ENCODE results near the gene ARHGEF35. TPM values are rescaled to one million over a fixed set of nuclear protein-coding genes. Genes with fewer than 3 reads are reported as not detected.
"Not testable (repeated sequence)": the region's sequence is repeated elsewhere in the genome, so short reads cannot be mapped to it uniquely, and the experiment has no call there.

Gene ARHGEF35
- 0.69 TPM for total RNA-seq (ENCODE audit: unreplicated experiment)
- long read RNA-seq = 0 reads

DNA sequence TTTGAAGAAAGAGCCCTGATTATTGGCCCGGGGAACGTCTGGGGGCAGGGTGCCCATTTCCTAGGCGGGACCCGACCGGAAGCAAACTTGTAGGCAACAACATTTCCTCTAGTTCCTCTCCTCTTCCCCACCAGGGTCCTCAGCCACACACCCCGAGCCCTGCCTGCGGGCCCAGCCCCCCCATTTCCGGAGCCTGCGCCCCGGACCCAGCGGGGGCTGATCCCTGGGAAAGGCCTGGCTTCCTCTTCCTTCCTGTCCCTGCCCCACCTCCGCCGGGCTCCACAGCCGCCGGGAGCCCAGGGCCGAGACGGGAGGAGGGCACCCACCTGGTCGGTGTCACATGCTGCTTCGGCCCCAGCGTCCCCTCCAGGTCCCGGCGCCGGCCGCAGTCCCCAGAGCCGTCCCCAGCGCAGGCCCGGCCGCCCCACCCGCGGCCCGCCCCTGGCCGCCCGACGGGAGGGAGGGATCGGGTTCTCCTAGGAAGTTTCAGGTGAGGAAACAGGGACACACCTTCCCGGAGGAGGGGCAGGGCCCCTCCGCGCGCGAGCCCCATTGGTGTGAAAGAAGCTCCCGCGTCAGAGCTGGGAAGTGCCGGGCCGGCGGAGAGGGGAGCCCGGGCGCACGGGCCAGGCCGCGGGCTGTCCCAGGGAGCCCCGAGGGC, at the start of gene ARHGEF35:
Gene ARHGEF35, minus strand, starts transcription at position 622 of the 661 bp plus-strand sequence. CDS start 7,450 bp downstream, outside the sequence.
- peak; percentile 17 for DNase-seq
- not testable (repeated sequence) for H3K27ac Mint-ChIP-seq (ENCODE audit: unreplicated experiment); H3K4me1 Mint-ChIP-seq (ENCODE audit: low read depth, unreplicated experiment); H3K9me3 Mint-ChIP-seq (ENCODE audit: unreplicated experiment); H3K36me3 Mint-ChIP-seq (ENCODE audit: unreplicated experiment); H3K27me3 Mint-ChIP-seq (ENCODE audit: unreplicated experiment); H3K4me3 Mint-ChIP-seq (ENCODE audit: unreplicated experiment)

DNA sequence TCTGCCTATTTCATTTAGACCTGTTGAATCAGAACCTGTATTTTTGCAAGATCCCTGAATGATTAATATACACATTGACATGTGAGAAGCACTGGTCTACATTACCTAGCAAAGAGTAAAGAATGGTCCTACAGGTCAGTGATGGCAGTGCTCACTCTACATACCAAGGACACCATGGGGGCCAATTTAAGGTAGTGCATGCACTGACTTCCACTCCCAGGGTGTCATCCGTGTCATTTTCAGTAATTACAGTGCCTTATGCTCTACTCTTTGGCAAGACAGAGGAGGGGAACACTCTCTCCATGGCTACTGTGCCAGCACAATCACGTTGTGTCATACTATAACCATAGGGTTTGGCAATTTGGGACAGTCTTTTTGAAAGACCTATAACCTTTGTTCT, 49.7 kb upstream of the ARHGEF35 start:
- not testable (repeated sequence) for H3K27me3 Mint-ChIP-seq (ENCODE audit: unreplicated experiment); H3K36me3 Mint-ChIP-seq (ENCODE audit: unreplicated experiment); H3K4me1 Mint-ChIP-seq (ENCODE audit: low read depth, unreplicated experiment); H3K9me3 Mint-ChIP-seq (ENCODE audit: unreplicated experiment); H3K4me3 Mint-ChIP-seq (ENCODE audit: unreplicated experiment); DNase-seq; H3K27ac Mint-ChIP-seq (ENCODE audit: unreplicated experiment)

DNA sequence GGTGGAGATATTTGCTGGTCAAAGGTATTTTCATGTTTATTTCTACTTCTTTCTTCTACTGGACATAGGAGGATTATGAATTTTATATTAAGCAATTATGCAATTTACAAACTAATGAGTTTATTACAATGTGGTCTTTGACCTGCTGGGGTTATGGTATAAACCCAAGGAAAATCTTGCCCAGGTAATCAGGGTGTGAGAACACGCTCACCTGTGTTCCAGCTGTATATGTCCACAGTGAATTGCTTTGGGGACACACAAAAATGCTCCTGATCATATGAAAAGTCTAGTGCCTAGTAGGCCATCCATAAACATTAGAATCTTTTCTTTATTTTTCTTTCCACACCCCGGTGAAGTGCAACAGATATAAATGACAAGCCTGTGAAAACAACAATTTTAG, 43.7 kb upstream of the ARHGEF35 start, which contains the start of gene OR2A42:
Gene OR2A42, minus strand, starts transcription at position 241 of the 400 bp plus-strand sequence. CDS start 6,762 bp downstream, outside the sequence.
- not testable (repeated sequence) for H3K4me1 Mint-ChIP-seq (ENCODE audit: low read depth, unreplicated experiment); H3K9me3 Mint-ChIP-seq (ENCODE audit: unreplicated experiment); H3K27ac Mint-ChIP-seq (ENCODE audit: unreplicated experiment); DNase-seq; H3K36me3 Mint-ChIP-seq (ENCODE audit: unreplicated experiment); H3K27me3 Mint-ChIP-seq (ENCODE audit: unreplicated experiment); H3K4me3 Mint-ChIP-seq (ENCODE audit: unreplicated experiment)

DNA sequence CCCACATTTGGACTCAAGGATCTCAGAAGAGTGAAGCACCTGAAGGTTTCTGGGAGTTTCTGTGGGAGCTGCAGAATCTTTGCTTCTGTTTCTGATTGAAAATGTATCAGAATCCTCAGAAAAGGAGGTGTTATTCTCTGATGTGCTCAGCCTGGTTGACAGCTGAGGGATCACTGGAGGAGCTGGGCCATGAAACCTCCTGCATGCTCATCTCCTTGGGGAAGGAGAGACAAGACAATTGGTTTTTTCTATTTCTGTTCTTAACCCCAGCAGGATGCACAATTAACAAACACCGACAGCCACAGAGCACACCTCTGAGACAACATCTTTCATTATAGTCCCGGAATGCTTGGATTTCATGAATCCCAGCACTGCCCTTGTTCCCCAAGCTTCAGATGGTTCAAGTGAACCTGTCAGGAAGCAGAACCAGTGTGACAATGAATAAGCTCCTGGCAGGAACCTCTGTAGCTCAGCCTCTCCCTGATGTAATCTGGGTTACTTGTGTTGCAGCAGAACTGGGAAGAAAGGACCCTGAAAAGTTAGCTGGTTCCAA, 43.0 kb upstream of the ARHGEF35 start:
- H3K4me3 Mint-ChIP-seq (ENCODE audit: unreplicated experiment); DNase-seq; H3K27me3 Mint-ChIP-seq (ENCODE audit: unreplicated experiment); H3K27ac Mint-ChIP-seq (ENCODE audit: unreplicated experiment); H3K4me1 Mint-ChIP-seq (ENCODE audit: low read depth, unreplicated experiment); H3K36me3 Mint-ChIP-seq (ENCODE audit: unreplicated experiment); H3K9me3 Mint-ChIP-seq (ENCODE audit: unreplicated experiment): not testable (repeated sequence)

DNA sequence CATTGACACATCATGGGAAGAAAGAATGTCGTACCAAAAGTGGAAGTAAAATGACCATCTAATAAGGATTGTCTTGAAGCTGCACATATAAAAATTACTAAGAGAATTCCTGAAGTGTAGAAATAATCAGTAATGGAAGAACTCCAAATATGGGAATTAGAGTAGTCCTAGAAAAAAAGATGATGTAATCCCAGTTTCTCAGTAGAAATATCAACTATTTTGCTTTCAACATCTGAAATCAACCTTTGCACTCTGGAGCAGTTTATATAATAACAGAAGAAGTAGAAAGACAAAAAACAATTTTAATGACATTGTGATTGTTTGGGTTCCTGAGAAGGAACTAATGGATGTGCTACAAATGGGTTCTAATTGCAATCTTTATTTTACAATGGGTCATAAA, 37.4 kb upstream of the ARHGEF35 start:
- not testable (repeated sequence) for H3K4me1 Mint-ChIP-seq (ENCODE audit: low read depth, unreplicated experiment); H3K27me3 Mint-ChIP-seq (ENCODE audit: unreplicated experiment); H3K9me3 Mint-ChIP-seq (ENCODE audit: unreplicated experiment); DNase-seq; H3K36me3 Mint-ChIP-seq (ENCODE audit: unreplicated experiment); H3K4me3 Mint-ChIP-seq (ENCODE audit: unreplicated experiment); H3K27ac Mint-ChIP-seq (ENCODE audit: unreplicated experiment)

DNA sequence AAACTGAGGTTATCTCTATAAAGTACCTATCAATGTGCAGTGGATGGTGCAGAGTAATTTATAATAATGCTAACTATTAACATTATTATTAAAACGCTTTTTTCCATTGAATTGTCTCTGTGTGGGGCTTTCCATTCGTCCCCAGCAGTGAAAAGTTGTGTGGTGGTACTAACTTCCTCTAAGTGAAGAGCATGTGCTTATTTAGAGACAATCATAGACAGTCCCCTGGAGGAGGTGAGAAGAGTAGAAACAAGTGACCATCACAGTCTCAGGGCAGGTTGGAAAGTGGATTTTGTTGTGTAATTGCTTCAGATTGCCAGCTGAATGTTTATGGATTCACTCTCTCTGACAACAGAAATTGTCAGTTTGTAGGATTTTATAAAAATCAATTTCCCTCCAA, 35.4 kb upstream of the ARHGEF35 start:
- H3K27ac Mint-ChIP-seq (ENCODE audit: unreplicated experiment); DNase-seq; H3K4me3 Mint-ChIP-seq (ENCODE audit: unreplicated experiment); H3K9me3 Mint-ChIP-seq (ENCODE audit: unreplicated experiment); H3K27me3 Mint-ChIP-seq (ENCODE audit: unreplicated experiment); H3K36me3 Mint-ChIP-seq (ENCODE audit: unreplicated experiment); H3K4me1 Mint-ChIP-seq (ENCODE audit: low read depth, unreplicated experiment): not testable (repeated sequence)

DNA sequence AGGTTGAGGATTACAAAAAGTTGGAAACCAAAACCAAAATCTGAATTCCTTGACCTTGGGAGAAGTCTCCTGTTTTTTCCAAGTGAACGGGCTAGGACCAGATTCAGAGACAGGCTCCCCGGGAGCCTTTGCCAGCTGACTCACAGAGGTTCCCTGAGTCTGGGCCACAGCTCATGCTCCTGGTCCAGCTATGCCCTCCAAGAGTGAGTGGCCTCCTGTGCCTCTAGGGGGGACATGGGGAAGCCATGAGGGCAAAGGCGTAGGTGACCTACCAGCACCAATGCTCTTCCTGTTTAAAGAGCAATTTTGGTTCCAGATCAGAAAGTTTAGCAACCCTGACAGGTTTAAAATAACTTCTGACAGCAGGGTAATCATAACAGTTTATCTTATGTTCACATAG, 33.2 kb upstream of the ARHGEF35 start:
- not testable (repeated sequence) for H3K27me3 Mint-ChIP-seq (ENCODE audit: unreplicated experiment); H3K9me3 Mint-ChIP-seq (ENCODE audit: unreplicated experiment); DNase-seq; H3K36me3 Mint-ChIP-seq (ENCODE audit: unreplicated experiment); H3K4me1 Mint-ChIP-seq (ENCODE audit: low read depth, unreplicated experiment); H3K27ac Mint-ChIP-seq (ENCODE audit: unreplicated experiment); H3K4me3 Mint-ChIP-seq (ENCODE audit: unreplicated experiment)

DNA sequence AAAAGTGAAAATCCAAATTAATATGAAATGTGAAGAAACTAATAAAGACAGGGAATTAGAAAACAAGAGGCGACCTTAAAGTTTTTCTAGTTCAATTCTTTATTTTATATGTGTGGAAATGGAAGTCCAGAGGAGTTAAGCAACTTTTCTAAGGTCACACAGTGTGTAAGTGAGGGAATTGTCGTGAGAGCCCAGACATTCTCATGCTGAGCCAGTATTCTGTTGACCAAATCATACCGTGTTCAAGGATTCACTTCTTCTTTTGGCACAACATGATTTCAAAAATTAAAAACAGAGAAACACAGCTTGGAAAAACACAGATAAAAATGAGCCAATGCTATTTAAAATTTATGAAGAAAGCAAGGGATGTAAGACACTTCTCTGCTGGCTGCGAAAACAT, 31.2 kb upstream of the ARHGEF35 start:
- not testable (repeated sequence) for H3K27ac Mint-ChIP-seq (ENCODE audit: unreplicated experiment); DNase-seq; H3K4me1 Mint-ChIP-seq (ENCODE audit: low read depth, unreplicated experiment); H3K27me3 Mint-ChIP-seq (ENCODE audit: unreplicated experiment); H3K4me3 Mint-ChIP-seq (ENCODE audit: unreplicated experiment); H3K36me3 Mint-ChIP-seq (ENCODE audit: unreplicated experiment); H3K9me3 Mint-ChIP-seq (ENCODE audit: unreplicated experiment)

DNA sequence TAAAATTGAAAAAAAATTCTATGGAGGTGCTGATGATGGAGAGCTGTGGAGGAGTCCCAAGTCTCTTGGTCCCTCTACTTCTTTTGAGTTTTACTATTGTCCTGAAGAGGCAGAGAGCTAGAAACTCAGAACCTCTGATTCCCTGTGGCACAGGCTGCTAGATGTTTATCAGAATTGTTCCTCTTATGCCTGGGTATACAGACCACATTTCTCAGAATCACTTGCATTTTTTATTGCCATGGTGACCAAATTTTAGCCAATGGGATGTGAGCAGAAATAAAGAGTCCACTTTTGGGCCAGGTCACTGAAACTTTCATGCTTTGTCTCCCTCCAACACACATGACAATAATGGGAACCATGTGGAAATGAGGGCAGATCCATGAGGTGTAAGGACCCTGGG, 28.0 kb upstream of the ARHGEF35 start:
- H3K27ac Mint-ChIP-seq (ENCODE audit: unreplicated experiment); DNase-seq; H3K27me3 Mint-ChIP-seq (ENCODE audit: unreplicated experiment); H3K4me3 Mint-ChIP-seq (ENCODE audit: unreplicated experiment); H3K36me3 Mint-ChIP-seq (ENCODE audit: unreplicated experiment); H3K4me1 Mint-ChIP-seq (ENCODE audit: low read depth, unreplicated experiment); H3K9me3 Mint-ChIP-seq (ENCODE audit: unreplicated experiment): not testable (repeated sequence)

DNA sequence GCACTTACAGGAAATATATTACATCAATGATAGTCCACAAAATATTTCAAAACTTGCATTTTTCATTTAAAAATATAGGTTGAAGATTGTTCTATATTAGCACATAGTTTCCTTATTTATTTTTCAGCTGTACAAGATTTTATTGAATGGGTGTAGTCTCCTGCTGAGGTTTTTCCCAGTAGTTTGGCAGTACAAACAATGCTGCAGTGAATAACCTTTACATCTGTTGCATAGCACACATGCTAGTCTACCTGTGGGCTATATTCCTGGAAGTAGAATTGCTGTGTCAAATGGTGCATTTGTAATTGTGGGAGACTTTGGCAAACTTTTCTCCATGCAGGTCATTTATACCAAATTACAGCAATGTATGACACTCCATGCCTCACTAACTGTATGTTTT, 24.9 kb upstream of the ARHGEF35 start:
- not testable (repeated sequence) for H3K4me3 Mint-ChIP-seq (ENCODE audit: unreplicated experiment); H3K4me1 Mint-ChIP-seq (ENCODE audit: low read depth, unreplicated experiment); H3K27ac Mint-ChIP-seq (ENCODE audit: unreplicated experiment); H3K36me3 Mint-ChIP-seq (ENCODE audit: unreplicated experiment); H3K27me3 Mint-ChIP-seq (ENCODE audit: unreplicated experiment); H3K9me3 Mint-ChIP-seq (ENCODE audit: unreplicated experiment); DNase-seq

DNA sequence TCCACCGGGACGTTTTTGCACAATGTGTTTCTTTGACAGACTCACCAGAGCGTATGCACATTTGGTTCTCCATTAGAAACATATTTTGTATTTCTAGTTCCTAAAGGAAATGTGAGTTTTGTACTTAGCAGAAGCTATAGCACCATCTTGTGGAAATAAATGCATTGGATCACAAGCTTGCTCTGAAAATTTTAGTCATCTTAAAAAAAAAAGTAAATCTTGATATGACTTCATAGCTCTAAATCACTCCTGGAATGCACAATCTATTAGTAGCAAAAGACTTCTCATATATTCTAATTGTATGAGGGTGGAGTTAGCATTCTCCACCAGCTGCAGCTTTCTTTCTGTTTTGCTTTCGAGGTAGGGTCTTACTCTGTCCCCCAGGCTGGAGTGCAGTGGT, 23.5 kb upstream of the ARHGEF35 start:
- not testable (repeated sequence) for DNase-seq; H3K9me3 Mint-ChIP-seq (ENCODE audit: unreplicated experiment); H3K4me1 Mint-ChIP-seq (ENCODE audit: low read depth, unreplicated experiment); H3K36me3 Mint-ChIP-seq (ENCODE audit: unreplicated experiment); H3K27ac Mint-ChIP-seq (ENCODE audit: unreplicated experiment); H3K27me3 Mint-ChIP-seq (ENCODE audit: unreplicated experiment); H3K4me3 Mint-ChIP-seq (ENCODE audit: unreplicated experiment)

DNA sequence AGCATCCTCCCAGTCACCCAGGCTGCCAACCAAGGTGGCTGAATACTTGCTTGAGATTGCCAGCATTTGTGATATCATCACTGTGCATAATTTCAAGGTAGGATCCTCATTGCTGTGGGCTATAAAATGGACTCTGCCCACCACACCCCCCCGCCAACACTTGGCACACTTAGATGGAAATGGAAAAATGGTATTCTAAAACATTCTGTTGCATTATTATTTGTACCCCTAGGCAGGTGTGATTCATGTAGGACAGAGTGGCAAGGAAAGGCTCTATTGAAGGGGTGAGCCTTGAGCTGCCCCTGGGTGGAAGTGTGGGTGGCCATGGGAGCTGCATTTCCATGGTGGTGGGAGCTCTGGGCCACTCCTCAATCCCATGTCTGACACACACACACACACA, 22.9 kb upstream of the ARHGEF35 start:
- H3K27ac Mint-ChIP-seq (ENCODE audit: unreplicated experiment) = not testable (repeated sequence)

DNA sequence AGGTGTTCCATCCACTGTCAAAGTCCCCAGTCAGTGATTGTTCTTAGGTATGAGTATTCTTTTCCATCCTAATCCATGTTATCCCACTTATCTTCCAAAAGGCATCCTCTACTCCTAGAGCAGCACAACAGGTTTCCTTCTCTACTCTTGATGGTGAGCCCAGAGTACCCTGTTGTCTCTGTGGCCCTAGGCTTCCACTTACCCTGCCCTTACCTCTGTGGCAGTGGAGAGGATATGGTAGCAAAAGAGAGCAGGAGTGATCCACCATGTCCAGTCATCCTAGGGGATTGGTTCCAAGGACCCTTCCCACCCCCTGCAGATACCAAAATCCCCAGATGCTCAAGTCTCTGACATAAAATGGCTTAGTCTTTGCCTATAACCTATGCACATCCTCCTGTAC, 21.6 kb upstream of the ARHGEF35 start:
- H3K4me3 Mint-ChIP-seq (ENCODE audit: unreplicated experiment); H3K9me3 Mint-ChIP-seq (ENCODE audit: unreplicated experiment); H3K36me3 Mint-ChIP-seq (ENCODE audit: unreplicated experiment); H3K27ac Mint-ChIP-seq (ENCODE audit: unreplicated experiment); DNase-seq; H3K4me1 Mint-ChIP-seq (ENCODE audit: low read depth, unreplicated experiment); H3K27me3 Mint-ChIP-seq (ENCODE audit: unreplicated experiment): not testable (repeated sequence)

More for the DNA sequence above, 22.9 kb upstream of the ARHGEF35 start:
- not testable (repeated sequence) for H3K27me3 Mint-ChIP-seq (ENCODE audit: unreplicated experiment); H3K4me1 Mint-ChIP-seq (ENCODE audit: low read depth, unreplicated experiment); DNase-seq; H3K4me3 Mint-ChIP-seq (ENCODE audit: unreplicated experiment); H3K36me3 Mint-ChIP-seq (ENCODE audit: unreplicated experiment); H3K9me3 Mint-ChIP-seq (ENCODE audit: unreplicated experiment)
